ENCODE measurements around the gene ILK.

ILK gene

DNA sequence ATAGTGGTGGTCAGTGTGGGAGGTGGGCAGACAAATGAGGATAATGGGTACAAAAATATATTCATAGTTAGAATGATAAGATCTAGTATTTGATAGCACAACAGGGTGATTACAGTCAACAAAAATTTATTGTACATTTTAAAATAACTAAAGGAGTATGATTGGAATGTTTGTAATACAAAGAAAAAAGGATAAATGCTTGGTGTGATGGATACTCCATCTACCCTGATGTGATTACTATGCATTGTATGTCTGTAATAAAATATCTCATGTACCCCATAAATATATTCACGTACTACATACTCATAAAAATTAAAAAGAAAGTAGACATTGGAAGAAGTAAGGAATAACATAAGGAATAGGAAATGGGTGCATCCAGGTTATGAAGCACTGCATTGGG lies 15.6 kb upstream of the ILK start:
- no peak for DNase-seq
- Histone ChIP-seq H2AK5ac (ENCODE audit: low read length) (no peak overlapping the region), H3K23ac (ENCODE audit: low read length) (no peak overlapping the region), H3K4me1 (ENCODE audit: control insufficient read depth, low read depth, low read length) (no peaks in the 10 kb centered on the region), H4K8ac (ENCODE audit: low read depth, low read length) (no peak overlapping the region), H3K4ac (ENCODE audit: low read depth, low read length) (no peak overlapping the region), H3K56ac (ENCODE audit: low read length) (no peak overlapping the region), H3K9ac (ENCODE audit: low read length) (no peak overlapping the region), H4K5ac (ENCODE audit: low read length) (no peak overlapping the region), H3K4me2 (ENCODE audit: low read length) (no peak overlapping the region), H2BK5ac (ENCODE audit: low read length) (no peak overlapping the region), H3K27me3 (ENCODE audit: insufficient read depth, low read length, poor library complexity) (no peaks in the 10 kb centered on the region), H3K27ac (ENCODE audit: low read depth, low read length) (no peak overlapping the region), H2BK120ac (ENCODE audit: low read depth, low read length) (no peak overlapping the region), H3K18ac (ENCODE audit: low read length) (no peak overlapping the region), H3K36me3 (ENCODE audit: control insufficient read depth, insufficient read depth, low read length) (no peaks in the 10 kb centered on the region), H3K79me1 (ENCODE audit: low read length) (no peaks in the 10 kb centered on the region), H3K79me2 (ENCODE audit: control insufficient read depth, insufficient read depth, low read length) (no peaks in the 10 kb centered on the region), H2BK15ac (replicated peaks; ENCODE audit: low read depth) (no peak overlapping the region), H3K4me3 (ENCODE audit: low read length) (no peak overlapping the region)
- WGBS (ENCODE audit: extremely low coverage, insufficient coverage, low lambda C conversion rate), result no CpG with 5 or more reads among the region's 1 CpG

DNA sequence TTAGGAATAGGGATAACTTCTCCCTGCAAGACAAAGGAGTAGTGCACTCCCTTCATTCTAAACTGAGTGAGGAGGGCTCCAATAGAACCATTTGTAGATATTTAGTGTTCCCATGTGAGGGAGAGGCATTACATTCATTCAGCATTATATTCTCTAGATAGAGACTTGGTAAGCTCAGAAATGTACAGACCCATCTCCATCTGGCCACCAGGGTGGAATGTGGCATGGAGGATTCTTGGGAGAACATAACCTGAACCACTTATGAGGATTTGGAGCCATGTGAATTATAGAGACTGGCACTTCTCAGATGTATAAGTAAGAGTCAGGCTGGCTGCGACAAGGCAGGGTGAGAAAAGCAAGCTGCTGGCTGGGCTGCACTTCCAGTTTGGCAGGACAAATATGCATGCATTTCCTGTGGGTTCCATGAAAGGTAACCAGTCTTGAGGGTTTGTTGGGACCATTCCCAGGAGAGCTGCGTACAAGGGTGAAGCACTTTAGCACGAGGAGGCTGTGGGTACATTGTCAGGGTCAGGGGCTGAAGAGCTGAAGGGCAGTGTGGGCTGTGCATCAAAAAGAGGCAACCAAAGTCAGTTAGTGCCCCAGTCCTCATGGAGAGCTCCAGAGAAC lies 9.3 kb upstream of the ILK start:
- H2AK5ac ChIP-seq (ENCODE audit: low read length), result no peak overlapping the region
- no peaks in the 10 kb centered on the region for H3K4me1 ChIP-seq (ENCODE audit: control insufficient read depth, low read depth, low read length)
- H3K4me3 ChIP-seq (ENCODE audit: low read length), result no peak overlapping the region
- no peak overlapping the region for H3K9ac ChIP-seq (ENCODE audit: low read length)
- H3K27ac ChIP-seq (ENCODE audit: low read depth, low read length), result no peak overlapping the region
- H3K79me2 ChIP-seq (ENCODE audit: control insufficient read depth, insufficient read depth, low read length), result no peaks in the 10 kb centered on the region
- H2BK120ac ChIP-seq (ENCODE audit: low read depth, low read length), result no peak overlapping the region
- no peak overlapping the region for H4K5ac ChIP-seq (ENCODE audit: low read length)
- H3K23ac ChIP-seq (ENCODE audit: low read length), result no peak overlapping the region
- no peak overlapping the region for H3K4ac ChIP-seq (ENCODE audit: low read depth, low read length)
- no peak for DNase-seq
- no peaks in the 10 kb centered on the region for H3K27me3 ChIP-seq (ENCODE audit: insufficient read depth, low read length, poor library complexity)
- H3K18ac ChIP-seq (ENCODE audit: low read length), result no peak overlapping the region
- no CpG with 5 or more reads among the region's 3 CpGs for WGBS (ENCODE audit: extremely low coverage, insufficient coverage, low lambda C conversion rate)
- H3K56ac ChIP-seq (ENCODE audit: low read length), result no peak overlapping the region
- H3K79me1 ChIP-seq (ENCODE audit: low read length), result no peaks in the 10 kb centered on the region
- H2BK15ac ChIP-seq (replicated peaks; ENCODE audit: low read depth), result no peak overlapping the region
- H3K36me3 ChIP-seq (ENCODE audit: control insufficient read depth, insufficient read depth, low read length), result peaks cover 2% of the 10 kb centered on the region
- H4K8ac ChIP-seq (ENCODE audit: low read depth, low read length), result no peak overlapping the region
- H2BK5ac ChIP-seq (ENCODE audit: low read length), result no peak overlapping the region
- H3K4me2 ChIP-seq (ENCODE audit: low read length), result no peak overlapping the region

DNA sequence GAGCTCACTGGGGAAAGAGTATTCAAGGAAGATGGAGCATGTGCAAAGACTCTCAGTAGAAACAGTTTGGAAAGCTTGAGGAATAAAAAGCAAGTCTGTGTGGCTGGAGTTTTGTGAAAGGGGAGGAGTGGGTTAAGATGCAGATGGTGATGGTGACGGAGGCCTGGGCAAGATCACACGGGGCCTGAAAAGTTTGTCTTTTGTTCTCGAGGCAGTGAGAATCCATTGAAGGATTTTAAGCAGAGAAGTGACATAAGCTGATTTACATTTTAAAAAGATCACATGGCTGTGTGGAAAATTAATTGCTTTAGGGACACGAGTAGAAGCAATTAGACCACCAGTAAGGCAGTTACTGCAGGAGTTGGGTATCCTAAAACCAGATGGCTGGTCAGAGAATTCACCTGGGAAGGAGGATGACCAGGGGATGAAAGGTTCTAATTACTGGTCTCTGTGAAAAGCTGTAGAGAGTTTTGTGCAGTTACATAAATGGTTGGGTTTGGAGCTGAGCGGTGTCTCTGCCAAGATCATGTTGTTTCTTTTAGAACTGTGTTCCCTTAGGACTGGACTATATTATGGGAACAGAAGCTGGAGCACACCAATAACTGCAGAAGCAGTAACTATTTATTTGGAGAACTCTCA lies 7.2 kb upstream of the ILK start:
- Histone ChIP-seq H3K18ac (ENCODE audit: low read length) (no peak overlapping the region), H3K4me1 (ENCODE audit: control insufficient read depth, low read depth, low read length) (no peaks in the 10 kb centered on the region), H3K23ac (ENCODE audit: low read length) (no peak overlapping the region), H3K27me3 (ENCODE audit: insufficient read depth, low read length, poor library complexity) (no peaks in the 10 kb centered on the region), H3K36me3 (ENCODE audit: control insufficient read depth, insufficient read depth, low read length) (peaks cover 5% of the 10 kb centered on the region), H2BK120ac (ENCODE audit: low read depth, low read length) (no peak overlapping the region), H3K4me3 (ENCODE audit: low read length) (no peak overlapping the region), H2BK15ac (replicated peaks; ENCODE audit: low read depth) (no peak overlapping the region), H4K8ac (ENCODE audit: low read depth, low read length) (no peak overlapping the region), H3K4me2 (ENCODE audit: low read length) (no peak overlapping the region), H3K9ac (ENCODE audit: low read length) (no peak overlapping the region), H2BK5ac (ENCODE audit: low read length) (no peak overlapping the region), H3K79me2 (ENCODE audit: control insufficient read depth, insufficient read depth, low read length) (peaks cover under 1% of the 10 kb centered on the region), H3K4ac (ENCODE audit: low read depth, low read length) (no peak overlapping the region), H4K5ac (ENCODE audit: low read length) (no peak overlapping the region), H2AK5ac (ENCODE audit: low read length) (no peak overlapping the region), H3K27ac (ENCODE audit: low read depth, low read length) (no peak overlapping the region), H3K79me1 (ENCODE audit: low read length) (peaks cover 5% of the 10 kb centered on the region), H3K56ac (ENCODE audit: low read length) (no peak overlapping the region)
- no peak for DNase-seq
- WGBS (ENCODE audit: extremely low coverage, insufficient coverage, low lambda C conversion rate), result no CpG with 5 or more reads among the region's 5 CpGs

DNA sequence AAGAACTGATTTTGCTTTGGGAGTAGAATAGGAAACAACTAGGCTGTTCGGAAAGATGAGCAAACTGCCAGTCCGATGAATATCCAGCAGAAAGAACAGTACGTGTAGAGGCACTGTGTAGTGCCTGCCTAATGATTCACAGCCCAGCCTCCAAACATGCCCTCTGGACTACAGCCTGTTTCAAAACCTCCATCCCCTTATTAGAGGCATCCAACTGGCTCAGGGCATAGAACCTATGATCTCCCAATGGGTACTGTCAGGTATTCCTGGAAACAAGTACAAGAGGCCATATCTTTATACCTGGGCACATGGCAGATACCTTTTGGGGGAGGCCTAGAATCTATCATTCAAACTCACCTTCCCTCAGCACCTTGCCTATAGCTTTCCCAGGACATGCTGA lies 5.0 kb upstream of the ILK start:
- no CpG with 5 or more reads among the region's 3 CpGs for WGBS (ENCODE audit: extremely low coverage, insufficient coverage, low lambda C conversion rate)
- H3K4me1 ChIP-seq (ENCODE audit: control insufficient read depth, low read depth, low read length), result no peaks in the 10 kb centered on the region

DNA sequence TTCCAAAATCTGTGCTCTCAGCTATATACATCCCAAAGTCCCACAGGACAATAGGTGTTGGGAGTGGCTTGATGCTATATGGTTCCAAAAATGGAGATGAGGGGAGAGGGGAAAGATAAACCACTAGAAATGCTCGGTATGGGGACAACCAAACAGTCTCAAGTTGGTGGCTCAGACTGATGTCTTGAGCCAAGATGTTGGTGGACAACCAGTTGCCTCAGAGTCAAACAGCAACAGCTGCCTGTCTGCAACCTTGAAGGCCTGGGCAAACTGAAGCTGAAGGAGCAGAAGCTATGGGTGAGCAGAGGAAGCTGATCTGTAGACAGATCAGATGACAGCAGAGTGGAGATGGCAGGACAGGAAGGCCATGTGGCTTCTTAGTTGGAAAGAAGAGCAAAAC lies 4.1 kb upstream of the ILK start:
- H4K8ac ChIP-seq (ENCODE audit: low read depth, low read length), result no peak overlapping the region
- H3K9ac ChIP-seq (ENCODE audit: low read length), result no peak overlapping the region
- no peak overlapping the region for H2BK15ac ChIP-seq (replicated peaks; ENCODE audit: low read depth)
- H3K27ac ChIP-seq (ENCODE audit: low read depth, low read length), result no peak overlapping the region
- H3K4ac ChIP-seq (ENCODE audit: low read depth, low read length), result no peak overlapping the region
- no peak overlapping the region for H2AK5ac ChIP-seq (ENCODE audit: low read length)
- no peaks in the 10 kb centered on the region for H3K4me1 ChIP-seq (ENCODE audit: control insufficient read depth, low read depth, low read length)
- no peak overlapping the region for H3K4me2 ChIP-seq (ENCODE audit: low read length)
- H3K79me2 ChIP-seq (ENCODE audit: control insufficient read depth, insufficient read depth, low read length), result peaks cover 25% of the 10 kb centered on the region
- no peak overlapping the region for H2BK120ac ChIP-seq (ENCODE audit: low read depth, low read length)
- no peak overlapping the region for H2BK5ac ChIP-seq (ENCODE audit: low read length)
- DNase-seq, result no peak
- no peak overlapping the region for H3K4me3 ChIP-seq (ENCODE audit: low read length)
- no CpG with 5 or more reads among the region's 1 CpG for WGBS (ENCODE audit: extremely low coverage, insufficient coverage, low lambda C conversion rate)
- H4K5ac ChIP-seq (ENCODE audit: low read length), result no peak overlapping the region
- H3K27me3 ChIP-seq (ENCODE audit: insufficient read depth, low read length, poor library complexity), result no peaks in the 10 kb centered on the region
- no peak overlapping the region for H3K23ac ChIP-seq (ENCODE audit: low read length)
- no peak overlapping the region for H3K18ac ChIP-seq (ENCODE audit: low read length)
- H3K56ac ChIP-seq (ENCODE audit: low read length), result no peak overlapping the region
- peaks cover 16% of the 10 kb centered on the region for H3K79me1 ChIP-seq (ENCODE audit: low read length)
- peaks cover 5% of the 10 kb centered on the region for H3K36me3 ChIP-seq (ENCODE audit: control insufficient read depth, insufficient read depth, low read length)

More for the DNA sequence above, 5.0 kb upstream of the ILK start:
- Histone ChIP-seq H4K8ac (ENCODE audit: low read depth, low read length) (no peak overlapping the region), H2BK5ac (ENCODE audit: low read length) (no peak overlapping the region), H3K27ac (ENCODE audit: low read depth, low read length) (no peak overlapping the region), H3K23ac (ENCODE audit: low read length) (no peak overlapping the region), H3K4me3 (ENCODE audit: low read length) (no peak overlapping the region), H2BK120ac (ENCODE audit: low read depth, low read length) (no peak overlapping the region), H3K56ac (ENCODE audit: low read length) (no peak overlapping the region), H3K4ac (ENCODE audit: low read depth, low read length) (no peak overlapping the region), H3K36me3 (ENCODE audit: control insufficient read depth, insufficient read depth, low read length) (peaks cover 5% of the 10 kb centered on the region), H4K5ac (ENCODE audit: low read length) (no peak overlapping the region), H3K18ac (ENCODE audit: low read length) (no peak overlapping the region), H3K79me1 (ENCODE audit: low read length) (peaks cover 14% of the 10 kb centered on the region), H2AK5ac (ENCODE audit: low read length) (no peak overlapping the region), H3K79me2 (ENCODE audit: control insufficient read depth, insufficient read depth, low read length) (peaks cover 19% of the 10 kb centered on the region), H3K27me3 (ENCODE audit: insufficient read depth, low read length, poor library complexity) (no peaks in the 10 kb centered on the region), H3K4me2 (ENCODE audit: low read length) (no peak overlapping the region), H3K9ac (ENCODE audit: low read length) (no peak overlapping the region), H2BK15ac (replicated peaks; ENCODE audit: low read depth) (no peak overlapping the region)
- no peak for DNase-seq

Measured in mesendoderm (in vitro differentiated cells).